ENCODE results near the gene CA5A. TPM values are rescaled to one million over a fixed set of nuclear protein-coding genes. Genes with fewer than 3 reads are reported as not detected.

Gene CA5A
- total and polyA plus RNA-seq, 2 of the 4 experiments (the other 2 are of a cell fraction) = not detected

DNA sequence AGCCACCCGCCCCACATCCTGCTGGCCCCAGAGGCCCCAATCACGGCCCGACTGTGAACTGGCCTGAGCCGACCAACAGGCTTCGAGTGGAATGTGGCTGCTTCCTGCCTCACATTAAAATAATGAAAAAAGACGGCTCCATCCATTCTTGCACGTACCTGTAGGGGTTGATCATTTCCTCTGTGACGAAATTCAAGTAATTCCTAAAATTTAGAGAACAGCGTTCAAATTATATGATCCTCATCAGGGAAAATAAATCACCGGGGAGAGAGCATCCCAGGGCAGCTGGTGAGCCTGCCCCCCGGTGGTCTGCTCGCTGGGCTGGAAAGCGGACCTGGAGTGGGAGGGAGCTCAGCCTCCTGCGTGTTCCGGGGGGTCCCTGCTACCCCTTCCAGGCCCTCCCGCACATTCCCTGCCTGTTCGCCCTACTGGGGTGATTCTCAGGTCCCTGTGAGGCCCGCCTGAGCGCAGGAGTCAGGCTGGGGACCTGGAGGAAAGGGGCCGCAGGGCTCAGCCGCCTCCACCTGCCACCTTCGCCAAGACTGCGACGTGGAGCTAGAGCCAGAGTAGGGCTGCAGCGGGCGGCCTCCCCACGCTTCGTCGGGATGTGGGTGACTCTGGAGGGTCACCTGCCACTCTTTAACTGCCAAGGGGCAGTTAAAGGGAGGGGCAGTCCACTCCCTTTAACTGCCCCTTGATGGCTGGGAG is 95.9 kb downstream of the CA5A start:
- H3K4me2 ChIP-seq (ENCODE audit: low read depth, low read length) = no peak overlapping the region
- 87% methylated on average over 7 of the region's 29 CpGs; no CpG with 5 or more reads in 1 of the 2 experiments for WGBS, 2 experiments (ENCODE audit: extremely low coverage in 2 of 2, insufficient read length in 1 of 2)
- H3K14ac ChIP-seq (replicated peaks; ENCODE audit: low read depth, low read length) = no peak overlapping the region
- peaks cover 77% of the 10 kb centered on the region for H4K20me1 ChIP-seq (ENCODE audit: insufficient read depth, low read length)
- no peak overlapping the region for H2BK20ac ChIP-seq (ENCODE audit: low read depth, low read length)
- TF ChIP-seq MAFK (IDR thresholded peaks at IDR 0.05; ENCODE audit: low read depth, low read length) (no peak), RFX5 (IDR thresholded peaks at IDR 0.05; ENCODE audit: low read depth, low read length) (no peak), SMC3 (IDR thresholded peaks at IDR 0.05; ENCODE audit: low read depth, low read length) (no peak), MAZ (IDR thresholded peaks at IDR 0.05; ENCODE audit: borderline replicate concordance, low read depth, low read length) (no peak), RAD21 (IDR thresholded peaks at IDR 0.05; ENCODE audit: low read length) (no peak), CEBPB (IDR thresholded peaks at IDR 0.05; ENCODE audit: low read depth, low read length) (no peak), BHLHE40 (IDR thresholded peaks at IDR 0.05; ENCODE audit: low read depth, low read length) (no peak)
- TF ChIP-seq, protein P1, sequence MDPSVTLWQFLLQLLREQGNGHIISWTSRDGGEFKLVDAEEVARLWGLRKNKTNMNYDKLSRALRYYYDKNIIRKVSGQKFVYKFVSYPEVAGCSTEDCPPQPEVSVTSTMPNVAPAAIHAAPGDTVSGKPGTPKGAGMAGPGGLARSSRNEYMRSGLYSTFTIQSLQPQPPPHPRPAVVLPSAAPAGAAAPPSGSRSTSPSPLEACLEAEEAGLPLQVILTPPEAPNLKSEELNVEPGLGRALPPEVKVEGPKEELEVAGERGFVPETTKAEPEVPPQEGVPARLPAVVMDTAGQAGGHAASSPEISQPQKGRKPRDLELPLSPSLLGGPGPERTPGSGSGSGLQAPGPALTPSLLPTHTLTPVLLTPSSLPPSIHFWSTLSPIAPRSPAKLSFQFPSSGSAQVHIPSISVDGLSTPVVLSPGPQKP (IDR thresholded peaks at IDR 0.05; ENCODE audit: borderline replicate concordance, low read depth, low read length) = no peak
- TF ChIP-seq, protein P2, sequence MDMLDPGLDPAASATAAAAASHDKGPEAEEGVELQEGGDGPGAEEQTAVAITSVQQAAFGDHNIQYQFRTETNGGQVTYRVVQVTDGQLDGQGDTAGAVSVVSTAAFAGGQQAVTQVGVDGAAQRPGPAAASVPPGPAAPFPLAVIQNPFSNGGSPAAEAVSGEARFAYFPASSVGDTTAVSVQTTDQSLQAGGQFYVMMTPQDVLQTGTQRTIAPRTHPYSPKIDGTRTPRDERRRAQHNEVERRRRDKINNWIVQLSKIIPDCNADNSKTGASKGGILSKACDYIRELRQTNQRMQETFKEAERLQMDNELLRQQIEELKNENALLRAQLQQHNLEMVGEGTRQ (IDR thresholded peaks at IDR 0.05; ENCODE audit: low read depth, low read length) = no peak
- TF ChIP-seq, protein P3, sequence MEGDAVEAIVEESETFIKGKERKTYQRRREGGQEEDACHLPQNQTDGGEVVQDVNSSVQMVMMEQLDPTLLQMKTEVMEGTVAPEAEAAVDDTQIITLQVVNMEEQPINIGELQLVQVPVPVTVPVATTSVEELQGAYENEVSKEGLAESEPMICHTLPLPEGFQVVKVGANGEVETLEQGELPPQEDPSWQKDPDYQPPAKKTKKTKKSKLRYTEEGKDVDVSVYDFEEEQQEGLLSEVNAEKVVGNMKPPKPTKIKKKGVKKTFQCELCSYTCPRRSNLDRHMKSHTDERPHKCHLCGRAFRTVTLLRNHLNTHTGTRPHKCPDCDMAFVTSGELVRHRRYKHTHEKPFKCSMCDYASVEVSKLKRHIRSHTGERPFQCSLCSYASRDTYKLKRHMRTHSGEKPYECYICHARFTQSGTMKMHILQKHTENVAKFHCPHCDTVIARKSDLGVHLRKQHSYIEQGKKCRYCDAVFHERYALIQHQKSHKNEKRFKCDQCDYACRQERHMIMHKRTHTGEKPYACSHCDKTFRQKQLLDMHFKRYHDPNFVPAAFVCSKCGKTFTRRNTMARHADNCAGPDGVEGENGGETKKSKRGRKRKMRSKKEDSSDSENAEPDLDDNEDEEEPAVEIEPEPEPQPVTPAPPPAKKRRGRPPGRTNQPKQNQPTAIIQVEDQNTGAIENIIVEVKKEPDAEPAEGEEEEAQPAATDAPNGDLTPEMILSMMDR (conservative IDR thresholded peaks at IDR 0.05; ENCODE audit: low read depth, low read length) = no peak
- no peak overlapping the region for H3K27ac ChIP-seq (ENCODE audit: insufficient read depth, low read length)
- no peaks in the 10 kb centered on the region for H3K9me3 ChIP-seq (ENCODE audit: control insufficient read depth, insufficient read depth, low read length)
- H4K8ac ChIP-seq (ENCODE audit: low read depth in 2 of 2, low read length in 2 of 2) = no peak overlapping the region
- no peak overlapping the region for H3K23ac ChIP-seq (ENCODE audit: low read depth, low read length)
- dilution Hi-C loops (cut with HindIII; ENCODE audit: low sequenced_read_pairs, unreplicated experiment) = no loop called here
- H4K91ac ChIP-seq (ENCODE audit: insufficient read depth, low read depth, low read length) = no peak overlapping the region
- peaks cover 6% of the 10 kb centered on the region; the same call in 1 of the 2 replicates for H3K9me1 ChIP-seq (ENCODE audit: insufficient read depth, low read length)
- no peaks in the 10 kb centered on the region for H3K27me3 ChIP-seq (ENCODE audit: control insufficient read depth, insufficient read depth, low read length)
- H3K18ac ChIP-seq (ENCODE audit: low read depth, low read length) = no peak overlapping the region
- POLR2A ChIA-PET (ENCODE audit: unreplicated experiment) = interaction anchor here (0.6 kb wide), 1 partner anchor 13 kb away, joined by 6 read pairs; no protein-coding TSS in a partner anchor
- DNase-seq = no peak
- no TSS peak for BruUV-seq (replicated peaks)
- H3K4ac ChIP-seq (ENCODE audit: low read depth, low read length) = no peak overlapping the region
- H3K4me1 ChIP-seq (ENCODE audit: control insufficient read depth, insufficient read depth, low read length) = no peaks in the 10 kb centered on the region
- no peak overlapping the region for H2BK120ac ChIP-seq (ENCODE audit: low read depth, low read length)
- no peak overlapping the region for H4K5ac ChIP-seq (ENCODE audit: low read depth, low read length)
- intact Hi-C loops (cut with micrococcal nuclease) = no loop called here
- no peak for ATAC-seq (ENCODE audit: low read depth)
- peaks cover 24 to 80% of the 10 kb centered on the region in 2 experiments for H3K79me1 ChIP-seq (ENCODE audit: low read depth in 1 of 2, low read length in 2 of 2)
- no peak overlapping the region for H3K56ac ChIP-seq (ENCODE audit: extremely low read depth, insufficient read depth, low read length)
- H3K9ac ChIP-seq (ENCODE audit: low read depth, low read length) = no peak overlapping the region
- no peak overlapping the region for H2AK5ac ChIP-seq (ENCODE audit: low read depth, low read length)
- in situ Hi-C loops (cut with MboI; ENCODE audit: low sequenced_read_pairs) = no loop called here
- peaks cover 83% of the 10 kb centered on the region for H3K36me3 ChIP-seq (ENCODE audit: control insufficient read depth, insufficient read depth, low read length)
- CTCF ChIA-PET = no interaction called here
- no peak overlapping the region for H2AK9ac ChIP-seq (replicated peaks; ENCODE audit: low read depth, low read length, poor library complexity)
- no peak overlapping the region for H3K4me3 ChIP-seq (ENCODE audit: insufficient read depth, low read depth, low read length)
- H2AFZ ChIP-seq (replicated peaks; ENCODE audit: low read length, poor library complexity) = no peak overlapping the region
- no peak overlapping the region for H2BK15ac ChIP-seq (ENCODE audit: low read depth, low read length)
- no peak overlapping the region for H2BK5ac ChIP-seq (ENCODE audit: low read depth, low read length, poor library complexity, severe bottlenecking)

All from IMR-90 (cell line).